D721Med (cell line): ENCODE measurements around the gene NNT.
"Not testable (repeated sequence)": the region's sequence is repeated elsewhere in the genome, so short reads cannot be mapped to it uniquely, and the experiment has no call there.

Source experiments
- DNase-seq: peaks from one replicate; pipeline ENCODE4 v3.0.0; 2011; ENCODE audit warnings: low spot score; ENCODE audit not compliant: insufficient read length
- FAIRE-seq: peaks from 2 replicates; lab custom pipeline; 2011; peaks lifted over from hg19 to GRCh38; lab: Jason Lieb, UNC
- TF ChIP-seq, protein P1 (sequence below): IDR thresholded peaks from 2 replicates; pipeline ENCODE4 v1.5.1; 2012; ENCODE audit warnings: mild to moderate bottlenecking, control low read depth; ENCODE audit not compliant: insufficient read depth; ENCODE audit errors: missing control alignments

NNT gene

DNA sequence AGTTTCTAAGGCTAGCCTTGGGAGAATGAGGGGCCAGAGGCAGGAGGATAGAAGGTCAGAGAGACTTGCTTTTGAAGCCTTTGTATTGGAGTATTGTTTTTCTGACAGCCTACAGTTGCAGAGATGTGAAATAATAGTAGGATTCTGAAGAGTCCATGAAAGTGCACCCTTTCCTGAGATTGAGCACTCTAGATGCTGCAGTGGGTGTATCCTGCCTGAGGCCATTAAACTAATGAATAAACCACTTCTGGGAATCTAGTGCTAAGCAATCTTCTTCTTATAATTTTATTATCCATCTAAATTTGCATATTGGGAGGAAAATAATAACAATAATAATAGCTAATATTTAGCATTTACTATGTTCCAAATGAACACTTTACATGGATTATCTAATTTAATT, 19.3 kb upstream of the NNT start:
- DNase-seq (no peak), FAIRE-seq (no peak)
- TF ChIP-seq, protein P1, sequence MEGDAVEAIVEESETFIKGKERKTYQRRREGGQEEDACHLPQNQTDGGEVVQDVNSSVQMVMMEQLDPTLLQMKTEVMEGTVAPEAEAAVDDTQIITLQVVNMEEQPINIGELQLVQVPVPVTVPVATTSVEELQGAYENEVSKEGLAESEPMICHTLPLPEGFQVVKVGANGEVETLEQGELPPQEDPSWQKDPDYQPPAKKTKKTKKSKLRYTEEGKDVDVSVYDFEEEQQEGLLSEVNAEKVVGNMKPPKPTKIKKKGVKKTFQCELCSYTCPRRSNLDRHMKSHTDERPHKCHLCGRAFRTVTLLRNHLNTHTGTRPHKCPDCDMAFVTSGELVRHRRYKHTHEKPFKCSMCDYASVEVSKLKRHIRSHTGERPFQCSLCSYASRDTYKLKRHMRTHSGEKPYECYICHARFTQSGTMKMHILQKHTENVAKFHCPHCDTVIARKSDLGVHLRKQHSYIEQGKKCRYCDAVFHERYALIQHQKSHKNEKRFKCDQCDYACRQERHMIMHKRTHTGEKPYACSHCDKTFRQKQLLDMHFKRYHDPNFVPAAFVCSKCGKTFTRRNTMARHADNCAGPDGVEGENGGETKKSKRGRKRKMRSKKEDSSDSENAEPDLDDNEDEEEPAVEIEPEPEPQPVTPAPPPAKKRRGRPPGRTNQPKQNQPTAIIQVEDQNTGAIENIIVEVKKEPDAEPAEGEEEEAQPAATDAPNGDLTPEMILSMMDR, result no peak

GRCh38 chr5:43584166-43584699, 18.7 kb upstream of the NNT start:
- TF ChIP-seq, protein P1, result no peak
- no peak for FAIRE-seq

DNA sequence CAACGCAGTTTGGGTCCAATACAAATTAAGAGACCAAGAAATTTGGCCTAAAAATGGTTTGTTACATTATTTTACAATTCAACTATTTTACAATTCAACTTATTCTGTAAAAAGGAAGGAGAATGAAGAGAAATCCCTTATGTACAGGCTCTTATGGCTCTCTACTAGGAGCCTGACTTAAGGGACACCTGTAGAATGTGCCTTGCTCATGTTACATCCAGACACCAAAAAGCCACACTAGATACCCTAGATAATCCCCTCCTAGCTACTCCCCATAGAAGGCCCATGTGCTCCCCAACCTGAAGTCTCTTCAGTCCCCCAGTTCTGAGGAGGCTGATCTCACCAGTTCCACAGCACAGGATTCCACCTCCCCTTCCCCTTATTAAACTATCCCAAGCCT, 14.1 kb upstream of the NNT start:
- TF ChIP-seq, protein P1, result no peak
- FAIRE-seq, result no peak

More at GRCh38 chr5:43584166-43584699, 18.7 kb upstream of the NNT start:
- no peak for DNase-seq

GRCh38 chr5:43589310-43589709, 13.7 kb upstream of the NNT start:
- FAIRE-seq, result no peak

More for the DNA sequence above, 14.1 kb upstream of the NNT start:
- DNase-seq, result no peak

GRCh38 chr5:43590700-43591099, 12.3 kb upstream of the NNT start:
- no peak for FAIRE-seq
- DNase-seq, result no peak
- TF ChIP-seq, protein P1, result no peak

More at GRCh38 chr5:43589310-43589709, 13.7 kb upstream of the NNT start:
- TF ChIP-seq, protein P1, result no peak
- no peak for DNase-seq

GRCh38 chr5:43592363-43592762, 10.6 kb upstream of the NNT start:
- FAIRE-seq (no peak), DNase-seq (no peak)
- TF ChIP-seq, protein P1, result no peak

- not testable (repeated sequence) for FAIRE-seq, DNase-seq
Observed at GRCh38 chr5:43598927-43599326, 4.1 kb upstream of the NNT start.
